H1 (cell line): ENCODE results near the gene GLRA1. TPM values are rescaled to one million over a fixed set of nuclear protein-coding genes. Genes with fewer than 3 reads are reported as not detected.

Source experiments
- ATF3 ChIP-seq: IDR thresholded peaks from 2 replicates; pipeline ENCODE4 v1.6.1; 2011; ENCODE audit warnings: low read depth, mild to moderate bottlenecking, low read length; ENCODE audit not compliant: insufficient read depth
- CBX8 ChIP-seq: fragments of 300-800, 300-1000 bp; sonication (generic); IDR thresholded peaks from 2 replicates; pipeline ENCODE4 v1.7.1; 2016; ENCODE audit warnings: low read depth, low read length, borderline replicate concordance
- CHD7 ChIP-seq: fragments of 300-600 bp; sonication (generic); IDR thresholded peaks from 2 replicates; pipeline ENCODE4 v1.7.1; 2012; ENCODE audit warnings: low read length, moderate library complexity, mild to moderate bottlenecking, inconsistent platforms; ENCODE audit not compliant: insufficient replicate concordance
- NRF1 ChIP-seq: IDR thresholded peaks from 2 replicates; pipeline ENCODE4 v1.6.1; 2011; ENCODE audit warnings: mild to moderate bottlenecking, low read depth, low read length, improper control_type of control experiment
- PHF8 ChIP-seq: fragments of 200-600 bp; sonication (generic); conservative IDR thresholded peaks from 2 replicates; pipeline ENCODE4 v1.7.1; 2012; ENCODE audit warnings: low read depth, mild to moderate bottlenecking, inconsistent platforms, low read length, moderate library complexity
- SP2 ChIP-seq: IDR thresholded peaks from 2 replicates; pipeline ENCODE4 v1.6.1; 2012; ENCODE audit warnings: mild to moderate bottlenecking, low read length, inconsistent platforms
- polyA plus RNA-seq, 7 experiments: library from polyadenylated mRNA; depleted of rRNA in 3 of 7; stranded (reverse) in 5 of 7; unstranded in 2 of 7; fragments of >200 nt in 5 of 7; fragments of 200-250 nt in 2 of 7; gene quantifications; 1 replicate in 5 of 7; 2 replicates in 1 of 7; 4 replicates in 1 of 7; pipeline versions ENCODE4 v1.2.1 to v1.2.3, GENCODE V29; 2011 to 2013; ENCODE audit warnings: missing spikeins in 2 of 7, mixed read lengths in 2 of 7
- total RNA-seq: library from RNA; stranded (reverse); fragmentation: NEBNext Ultra II Directional; extraction: Animal tissue kit (Norgen Biotek cat#: 25700); gene quantifications from 2 replicates; pipeline ENCODE4 v1.2.1, GENCODE V29; 2021

The GLRA1 gene
- total and polyA plus RNA-seq, 2 of the 8 experiments (the other 6 are each of a cell fraction or from before 2014, with no cell fraction given): not detected

- TF ChIP-seq CHD7: no peak
- no peak for TF ChIP-seq NRF1
- TF ChIP-seq ATF3: no peak
- no peak for TF ChIP-seq PHF8
- TF ChIP-seq CBX8: no peak
- no peak for TF ChIP-seq SP2
- TF ChIP-seq, all 59 proteins: peak for 0
Measured at GRCh38 chr5:151897896-151898295, 26.8 kb downstream of the GLRA1 start (continued).
